ENCODE measurements around the gene PSG3. TPM values are rescaled to one million over a fixed set of nuclear protein-coding genes. Genes with fewer than 3 reads are reported as not detected.
"Not testable (repeated sequence)": the region's sequence is repeated elsewhere in the genome, so short reads cannot be mapped to it uniquely, and the experiment has no call there.

Gene PSG3
- total RNA-seq, 1 donor = not detected

- TF ChIP-seq CTCF (IDR thresholded peaks at IDR 0.05; ENCODE audit: extremely low read depth, low read depth, low read length) = peak; percentile 13
- H3K4me3 ChIP-seq (ENCODE audit: insufficient read depth, low read length); H3K9me3 ChIP-seq (ENCODE audit: low read depth, low read length); H3K4me1 ChIP-seq (ENCODE audit: insufficient read depth, low read length); H2AFZ ChIP-seq (ENCODE audit: low read length); H3K27ac ChIP-seq (ENCODE audit: low read depth, low read length); H3K27me3 ChIP-seq (ENCODE audit: insufficient read depth, low read length); H4K20me1 ChIP-seq (ENCODE audit: insufficient read depth, low read length); H3K4me2 ChIP-seq (ENCODE audit: insufficient read depth, low read length); DNase-seq (ENCODE audit: insufficient read length, low spot score, missing footprints); H3K36me3 ChIP-seq (ENCODE audit: insufficient read depth, low read length); H3K79me2 ChIP-seq (ENCODE audit: insufficient read depth, low read length): not testable (repeated sequence)
Observed at GRCh38 chr19:42767319-42767718, 27.0 kb upstream of the PSG3 start.

- H3K27me3 ChIP-seq (ENCODE audit: insufficient read depth, low read length) = not testable (repeated sequence)
Observed at GRCh38 chr19:42766871-42767270, 26.6 kb upstream of the PSG3 start.

GRCh38 chr19:42764836-42765235, 24.6 kb upstream of the PSG3 start:
- H2AFZ ChIP-seq (ENCODE audit: low read length) = no peak overlapping the region
- H3K27ac ChIP-seq (ENCODE audit: low read depth, low read length) = no peak overlapping the region
- no peaks in the 10 kb centered on the region for H3K36me3 ChIP-seq (ENCODE audit: insufficient read depth, low read length)
- H4K20me1 ChIP-seq (ENCODE audit: insufficient read depth, low read length) = no peaks in the 10 kb centered on the region
- H3K4me2 ChIP-seq (ENCODE audit: insufficient read depth, low read length) = no peak overlapping the region
- peaks cover 22% of the 10 kb centered on the region for H3K4me1 ChIP-seq (ENCODE audit: insufficient read depth, low read length)
- H3K4me3 ChIP-seq (ENCODE audit: insufficient read depth, low read length) = no peak overlapping the region
- H3K27me3 ChIP-seq (ENCODE audit: insufficient read depth, low read length) = no peaks in the 10 kb centered on the region
- no peak for DNase-seq (ENCODE audit: insufficient read length, low spot score, missing footprints)
- TF ChIP-seq CTCF (IDR thresholded peaks at IDR 0.05; ENCODE audit: extremely low read depth, low read depth, low read length) = no peak
- no peaks in the 10 kb centered on the region for H3K79me2 ChIP-seq (ENCODE audit: insufficient read depth, low read length)
- H3K9me3 ChIP-seq (ENCODE audit: low read depth, low read length) = no peaks in the 10 kb centered on the region

More at GRCh38 chr19:42766871-42767270, 26.6 kb upstream of the PSG3 start:
- not testable (repeated sequence) for H3K79me2 ChIP-seq (ENCODE audit: insufficient read depth, low read length); DNase-seq (ENCODE audit: insufficient read length, low spot score, missing footprints); H3K9me3 ChIP-seq (ENCODE audit: low read depth, low read length); H3K4me3 ChIP-seq (ENCODE audit: insufficient read depth, low read length); H2AFZ ChIP-seq (ENCODE audit: low read length); H3K4me2 ChIP-seq (ENCODE audit: insufficient read depth, low read length); H3K36me3 ChIP-seq (ENCODE audit: insufficient read depth, low read length); H3K27ac ChIP-seq (ENCODE audit: low read depth, low read length); H4K20me1 ChIP-seq (ENCODE audit: insufficient read depth, low read length)
- H3K4me1 ChIP-seq (ENCODE audit: insufficient read depth, low read length) = peaks cover 12% of the 10 kb centered on the region

- Histone ChIP-seq H2AFZ (ENCODE audit: low read length) (no peak overlapping the region), H4K20me1 (ENCODE audit: insufficient read depth, low read length) (no peaks in the 10 kb centered on the region), H3K4me1 (ENCODE audit: insufficient read depth, low read length) (peaks cover 22% of the 10 kb centered on the region), H3K27me3 (ENCODE audit: insufficient read depth, low read length) (no peaks in the 10 kb centered on the region), H3K4me3 (ENCODE audit: insufficient read depth, low read length) (no peak overlapping the region), H3K9me3 (ENCODE audit: low read depth, low read length) (no peaks in the 10 kb centered on the region), H3K27ac (ENCODE audit: low read depth, low read length) (peak overlapping the region; percentile 95), H3K79me2 (ENCODE audit: insufficient read depth, low read length) (no peaks in the 10 kb centered on the region), H3K4me2 (ENCODE audit: insufficient read depth, low read length) (no peak overlapping the region), H3K36me3 (ENCODE audit: insufficient read depth, low read length) (no peaks in the 10 kb centered on the region)
- no peak for TF ChIP-seq CTCF (IDR thresholded peaks at IDR 0.05; ENCODE audit: extremely low read depth, low read depth, low read length)
- DNase-seq (ENCODE audit: insufficient read length, low spot score, missing footprints) = no peak
Observed at GRCh38 chr19:42762789-42763188, 22.5 kb upstream of the PSG3 start.

GRCh38 chr19:42761924-42762295, 21.6 kb upstream of the PSG3 start:
- H2AFZ ChIP-seq (ENCODE audit: low read length); H3K27me3 ChIP-seq (ENCODE audit: insufficient read depth, low read length); H4K20me1 ChIP-seq (ENCODE audit: insufficient read depth, low read length); DNase-seq (ENCODE audit: insufficient read length, low spot score, missing footprints); H3K36me3 ChIP-seq (ENCODE audit: insufficient read depth, low read length); H3K4me2 ChIP-seq (ENCODE audit: insufficient read depth, low read length); H3K4me3 ChIP-seq (ENCODE audit: insufficient read depth, low read length); H3K9me3 ChIP-seq (ENCODE audit: low read depth, low read length); H3K79me2 ChIP-seq (ENCODE audit: insufficient read depth, low read length): not testable (repeated sequence)
- Histone ChIP-seq H3K4me1 (ENCODE audit: insufficient read depth, low read length) (peaks cover 22% of the 10 kb centered on the region), H3K27ac (ENCODE audit: low read depth, low read length) (peak overlapping the region; percentile 95)

- H3K4me3 ChIP-seq (ENCODE audit: insufficient read depth, low read length) = peak overlapping the region; percentile 19
- H3K27ac ChIP-seq (ENCODE audit: low read depth, low read length) = peak overlapping the region; percentile 95
- peak overlapping the region; percentile 51 for H3K4me2 ChIP-seq (ENCODE audit: insufficient read depth, low read length)
- not testable (repeated sequence) for H3K36me3 ChIP-seq (ENCODE audit: insufficient read depth, low read length); H4K20me1 ChIP-seq (ENCODE audit: insufficient read depth, low read length); H2AFZ ChIP-seq (ENCODE audit: low read length); H3K9me3 ChIP-seq (ENCODE audit: low read depth, low read length); H3K27me3 ChIP-seq (ENCODE audit: insufficient read depth, low read length); H3K79me2 ChIP-seq (ENCODE audit: insufficient read depth, low read length)
- peak; percentile 54 for DNase-seq (ENCODE audit: insufficient read length, low spot score, missing footprints)
- peaks cover 22% of the 10 kb centered on the region for H3K4me1 ChIP-seq (ENCODE audit: insufficient read depth, low read length)
Observed at GRCh38 chr19:42760954-42761923, 21.0 kb upstream of the PSG3 start.
